ENCODE measurements around the gene ZNF398.

The ZNF398 gene

GRCh38 chr7:149150981-149151380 lies 3.7 kb downstream of the ZNF398 start:
- Histone ChIP-seq H3K9ac (ENCODE audit: low read length) (no peak overlapping the region), H3K27ac (ENCODE audit: low read length) (no peak overlapping the region), H3K4me1 (ENCODE audit: low read length) (peaks cover 4% of the 10 kb centered on the region), H3K36me3 (replicated peaks; ENCODE audit: low read depth, low read length) (peaks cover 18% of the 10 kb centered on the region), H3K4me2 (ENCODE audit: low read length) (no peak overlapping the region), H4K20me1 (ENCODE audit: insufficient read depth, low read length) (peaks cover 3% of the 10 kb centered on the region; the same call in 1 of the 2 replicates), H3K4me3 (ENCODE audit: low read length) (no peak overlapping the region), H3K79me2 (ENCODE audit: low read length) (peaks cover 82% of the 10 kb centered on the region), H3K27me3 (ENCODE audit: low read depth, low read length) (no peaks in the 10 kb centered on the region), H3K9me3 (ENCODE audit: insufficient read depth, low read length) (no peaks in the 10 kb centered on the region), H2AFZ (ENCODE audit: low read depth, low read length) (no peak overlapping the region)
- TF ChIP-seq CTCF (IDR thresholded peaks at IDR 0.05; ENCODE audit: low read depth, low read length) (no peak), EZH2phosphoT487 (IDR thresholded peaks at IDR 0.05; ENCODE audit: low read depth) (no peak)

GRCh38 chr7:149153346-149153745 lies 6.1 kb downstream of the ZNF398 start:
- H4K20me1 ChIP-seq (ENCODE audit: insufficient read depth, low read length), result peaks cover 3% of the 10 kb centered on the region; the same call in 1 of the 2 replicates
- H3K79me2 ChIP-seq (ENCODE audit: low read length), result peaks cover 70% of the 10 kb centered on the region
- no peak overlapping the region for H3K27ac ChIP-seq (ENCODE audit: low read length)
- no peak overlapping the region for H2AFZ ChIP-seq (ENCODE audit: low read depth, low read length)
- H3K9ac ChIP-seq (ENCODE audit: low read length), result no peak overlapping the region
- peaks cover 4% of the 10 kb centered on the region for H3K4me1 ChIP-seq (ENCODE audit: low read length)
- no peak for TF ChIP-seq EZH2phosphoT487 (IDR thresholded peaks at IDR 0.05; ENCODE audit: low read depth)
- no peak for TF ChIP-seq CTCF (IDR thresholded peaks at IDR 0.05; ENCODE audit: low read depth, low read length)
- H3K36me3 ChIP-seq (replicated peaks; ENCODE audit: low read depth, low read length), result peaks cover 27% of the 10 kb centered on the region
- H3K4me2 ChIP-seq (ENCODE audit: low read length), result no peak overlapping the region
- no peaks in the 10 kb centered on the region for H3K27me3 ChIP-seq (ENCODE audit: low read depth, low read length)
- H3K4me3 ChIP-seq (ENCODE audit: low read length), result no peak overlapping the region
- no peaks in the 10 kb centered on the region for H3K9me3 ChIP-seq (ENCODE audit: insufficient read depth, low read length)

- no peak overlapping the region for H3K4me3 ChIP-seq (ENCODE audit: low read length)
- TF ChIP-seq CTCF (IDR thresholded peaks at IDR 0.05; ENCODE audit: low read depth, low read length) (no peak), EZH2phosphoT487 (IDR thresholded peaks at IDR 0.05; ENCODE audit: low read depth) (no peak)
- H3K4me2 ChIP-seq (ENCODE audit: low read length), result no peak overlapping the region
- H3K4me1 ChIP-seq (ENCODE audit: low read length), result no peaks in the 10 kb centered on the region
- H3K9ac ChIP-seq (ENCODE audit: low read length), result no peak overlapping the region
- peaks cover 3% of the 10 kb centered on the region; the same call in 1 of the 2 replicates for H4K20me1 ChIP-seq (ENCODE audit: insufficient read depth, low read length)
- peaks cover 66% of the 10 kb centered on the region for H3K79me2 ChIP-seq (ENCODE audit: low read length)
- H2AFZ ChIP-seq (ENCODE audit: low read depth, low read length), result no peak overlapping the region
- peaks cover 30% of the 10 kb centered on the region for H3K36me3 ChIP-seq (replicated peaks; ENCODE audit: low read depth, low read length)
- H3K27ac ChIP-seq (ENCODE audit: low read length), result no peak overlapping the region
- H3K27me3 ChIP-seq (ENCODE audit: low read depth, low read length), result no peaks in the 10 kb centered on the region
- no peaks in the 10 kb centered on the region for H3K9me3 ChIP-seq (ENCODE audit: insufficient read depth, low read length)
Observed at GRCh38 chr7:149154056-149154455, 6.8 kb downstream of the ZNF398 start.

- H3K36me3 ChIP-seq (replicated peaks; ENCODE audit: low read depth, low read length), result peaks cover 29% of the 10 kb centered on the region
- H3K27ac ChIP-seq (ENCODE audit: low read length), result no peak overlapping the region
- H3K79me2 ChIP-seq (ENCODE audit: low read length), result peaks cover 48% of the 10 kb centered on the region
Observed at GRCh38 chr7:149156898-149157297, 9.6 kb downstream of the ZNF398 start.

More at GRCh38 chr7:149156898-149157297, 9.6 kb downstream of the ZNF398 start:
- no peak overlapping the region for H3K4me3 ChIP-seq (ENCODE audit: low read length)
- no peaks in the 10 kb centered on the region for H3K9me3 ChIP-seq (ENCODE audit: insufficient read depth, low read length)
- TF ChIP-seq CTCF (IDR thresholded peaks at IDR 0.05; ENCODE audit: low read depth, low read length) (no peak), EZH2phosphoT487 (IDR thresholded peaks at IDR 0.05; ENCODE audit: low read depth) (no peak)
- no peaks in the 10 kb centered on the region; the same call in 1 of the 2 replicates for H4K20me1 ChIP-seq (ENCODE audit: insufficient read depth, low read length)
- H3K4me1 ChIP-seq (ENCODE audit: low read length), result no peaks in the 10 kb centered on the region
- H3K4me2 ChIP-seq (ENCODE audit: low read length), result no peak overlapping the region
- H3K9ac ChIP-seq (ENCODE audit: low read length), result no peak overlapping the region
- H2AFZ ChIP-seq (ENCODE audit: low read depth, low read length), result no peak overlapping the region
- H3K27me3 ChIP-seq (ENCODE audit: low read depth, low read length), result no peaks in the 10 kb centered on the region

Measured in OCI-LY3 (cell line).